Adipose tissue (tissue), 3 donors: Measurements from ENCODE around the gene DCN. TPM values are rescaled to one million over a fixed set of nuclear protein-coding genes. Genes with fewer than 3 reads are reported as not detected.

Source experiments
- H3K27ac ChIP-seq: one replicate; pipeline ENCODE4 v1.5.1; 2013; ENCODE audit warnings: low read depth, low read length
- WGBS, 3 donors: extraction: QIAGEN DNeasy Blood & Tissue Kit; methylation state at CpG; one replicate each; pipeline ENCODE4 v1.1.7; 2013; 5-methylcytosine and 5-hydroxymethylcytosine counted together
- polyA plus RNA-seq, 3 donors: library from polyadenylated mRNA; stranded (reverse); fragments of 200-250 nt; gene quantifications; one replicate each; pipeline ENCODE4 v1.2.3, GENCODE V29; 2013
- donor health status: healthy with polysubstance abuse.
- donor health status: Bipolar disorder and iron deficiency.
- donor health status: healthy.

DCN gene
- polyA plus RNA-seq, 3 donors: 109 to 1,769 (median 659) TPM

- no peak overlapping the region for H3K27ac ChIP-seq
- 68 to 84% (median 76%) methylated on average over 2 of the region's 2 CpGs for WGBS, 3 donors
Observed at GRCh38 chr12:91191513-91192111, 9.0 kb upstream of the DCN start.

GRCh38 chr12:91189516-91189915 is 6.9 kb upstream of the DCN start:
- no peak overlapping the region for H3K27ac ChIP-seq
- WGBS, 3 donors: 55 to 69% (median 64%) methylated on average over 3 of the region's 3 CpGs

GRCh38 chr12:91188778-91189177 is 6.2 kb upstream of the DCN start:
- H3K27ac ChIP-seq: no peak overlapping the region

GRCh38 chr12:91186156-91186555 is 3.5 kb upstream of the DCN start:
- no peak overlapping the region for H3K27ac ChIP-seq
- 64 to 77% (median 76%) methylated on average over 2 of the region's 2 CpGs for WGBS, 3 donors

GRCh38 chr12:91185421-91185820 is 2.8 kb upstream of the DCN start:
- H3K27ac ChIP-seq: no peak overlapping the region
- 75 to 80% (median 79%) methylated on average over 1 of the region's 1 CpG for WGBS, 3 donors

- 49 to 70% (median 52%) methylated on average over 2 of the region's 2 CpGs for WGBS, 3 donors
- H3K27ac ChIP-seq: no peak overlapping the region
Observed at GRCh38 chr12:91183551-91183950, 934 bp upstream of the DCN start.

GRCh38 chr12:91180582-91181395 is 1.8 kb downstream of the DCN start:
- WGBS, 3 donors: 22 to 43% (median 32%) methylated on average over 4 of the region's 4 CpGs
- H3K27ac ChIP-seq: no peak overlapping the region

- H3K27ac ChIP-seq: no peak overlapping the region
- 53 to 80% (median 56%) methylated on average over 5 of the region's 5 CpGs for WGBS, 3 donors
Observed at GRCh38 chr12:91179966-91180561, 2.6 kb downstream of the DCN start.

GRCh38 chr12:91179315-91179714 is 3.3 kb downstream of the DCN start:
- no peak overlapping the region for H3K27ac ChIP-seq
- 46 to 76% (median 58%) methylated on average over 7 of the region's 7 CpGs for WGBS, 3 donors

GRCh38 chr12:91178781-91179180 is 3.8 kb downstream of the DCN start:
- no peak overlapping the region for H3K27ac ChIP-seq
- 51 to 76% (median 55%) methylated on average over 1 of the region's 1 CpG for WGBS, 3 donors

- WGBS, 3 donors: 34 to 39% (median 36%) methylated on average over 7 of the region's 7 CpGs
- H3K27ac ChIP-seq: no peak overlapping the region
Observed at GRCh38 chr12:91178139-91178561, 4.5 kb downstream of the DCN start.

- H3K27ac ChIP-seq: no peak overlapping the region
- WGBS, 3 donors: 67 to 78% (median 72%) methylated on average over 1 of the region's 1 CpG
Observed at GRCh38 chr12:91177381-91177780, 5.2 kb downstream of the DCN start.

GRCh38 chr12:91176915-91177314 is 5.7 kb downstream of the DCN start:
- WGBS, 3 donors: 71 to 75% (median 71%) methylated on average over 3 of the region's 3 CpGs
- H3K27ac ChIP-seq: no peak overlapping the region

- 62 to 84% (median 64%) methylated on average over 2 of the region's 2 CpGs for WGBS, 3 donors
- H3K27ac ChIP-seq: no peak overlapping the region
Observed at GRCh38 chr12:91176358-91176757, 6.3 kb downstream of the DCN start.

- no peak overlapping the region for H3K27ac ChIP-seq
- WGBS, 3 donors: 33 to 55% (median 35%) methylated on average over 1 of the region's 1 CpG
Observed at GRCh38 chr12:91173124-91173523, 9.5 kb downstream of the DCN start.

- H3K27ac ChIP-seq: no peak overlapping the region
Observed at GRCh38 chr12:91172096-91172495, 10.5 kb downstream of the DCN start.

GRCh38 chr12:91171476-91171875 is 11.1 kb downstream of the DCN start:
- WGBS, 3 donors: 64 to 74% (median 67%) methylated on average over 2 of the region's 2 CpGs
- H3K27ac ChIP-seq: no peak overlapping the region

- no peak overlapping the region for H3K27ac ChIP-seq
Observed at GRCh38 chr12:91163116-91163515, 19.5 kb downstream of the DCN start.

- H3K27ac ChIP-seq: no peak overlapping the region
Observed at GRCh38 chr12:91161009-91161408, 21.6 kb downstream of the DCN start.

- WGBS, 3 donors: 60 to 62% (median 60%) methylated on average over 2 of the region's 2 CpGs
- no peak overlapping the region for H3K27ac ChIP-seq
Observed at GRCh38 chr12:91155990-91156389, 26.6 kb downstream of the DCN start.
